ENCODE results near the gene IGFN1.

DNA sequence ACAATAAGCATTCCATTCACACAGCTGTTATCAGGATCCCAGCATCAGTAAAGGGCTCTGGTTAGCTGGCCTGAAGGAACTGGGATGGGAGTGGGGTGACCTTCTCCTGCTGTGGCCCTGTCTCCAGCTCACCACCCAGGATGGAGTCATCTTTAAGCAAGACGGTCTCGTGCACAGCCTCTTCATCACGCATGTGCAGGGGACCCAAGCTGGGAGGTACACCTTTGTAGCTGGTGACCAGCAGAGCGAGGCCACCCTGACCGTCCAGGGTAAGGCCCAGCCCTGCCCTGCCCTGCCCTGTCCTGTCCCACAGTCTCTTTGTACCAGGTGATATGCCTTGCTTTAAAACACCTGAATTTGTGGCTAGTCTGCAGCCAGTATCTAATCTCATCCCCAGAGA, 24.3 kb downstream of the IGFN1 start:
- TF ChIP-seq CTCF (IDR thresholded peaks at IDR 0.05) (no peak), POLR2A (IDR thresholded peaks at IDR 0.05) (no peak)
